ENCODE data around the gene NDUFS8.

DNA sequence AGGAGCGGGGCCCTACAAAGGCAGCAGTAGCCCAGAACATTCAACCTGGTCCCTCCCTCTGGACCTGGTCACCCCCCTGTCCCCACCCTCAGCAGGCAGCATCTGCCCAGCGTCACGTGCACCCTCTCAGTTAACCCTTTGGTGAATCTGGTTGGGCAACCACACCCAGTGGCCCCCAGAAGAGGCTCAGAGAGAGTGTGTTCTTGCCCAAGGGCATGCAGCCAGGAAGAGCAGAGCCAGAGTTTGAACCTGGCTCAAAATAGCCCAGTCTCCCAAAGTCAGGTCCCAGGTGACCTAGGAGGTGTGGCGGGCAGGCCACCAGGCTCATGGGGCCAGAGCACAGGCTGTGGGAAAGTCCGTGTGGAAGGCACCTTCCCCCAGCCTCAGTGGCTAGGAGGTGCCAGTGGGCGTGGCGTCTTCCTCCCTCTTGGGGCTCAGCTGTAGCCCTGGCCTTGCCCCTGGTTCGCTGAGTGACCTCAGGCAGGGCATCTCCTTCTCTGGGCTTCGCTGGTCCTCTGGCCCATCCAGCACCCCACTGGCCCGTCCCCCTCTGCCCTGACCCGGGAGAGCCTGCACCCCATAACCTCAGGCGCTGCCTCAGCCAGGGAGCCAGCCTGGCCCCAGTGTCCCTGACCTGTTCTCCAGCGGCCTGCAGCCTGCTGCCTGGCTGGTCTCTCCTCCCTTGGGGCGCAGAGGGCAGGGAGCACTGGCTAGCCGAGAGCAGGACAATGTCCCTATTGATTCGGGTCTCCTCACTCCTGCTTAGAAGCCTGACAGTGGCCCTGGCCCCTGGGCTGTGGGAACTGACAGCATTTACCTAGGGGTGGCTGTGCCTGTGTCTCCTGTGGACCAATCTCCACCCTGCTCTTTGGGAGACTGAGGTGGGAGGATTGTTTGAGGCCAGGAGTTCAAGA is 13.3 kb upstream of the NDUFS8 start:
- TF ChIP-seq, protein P1, sequence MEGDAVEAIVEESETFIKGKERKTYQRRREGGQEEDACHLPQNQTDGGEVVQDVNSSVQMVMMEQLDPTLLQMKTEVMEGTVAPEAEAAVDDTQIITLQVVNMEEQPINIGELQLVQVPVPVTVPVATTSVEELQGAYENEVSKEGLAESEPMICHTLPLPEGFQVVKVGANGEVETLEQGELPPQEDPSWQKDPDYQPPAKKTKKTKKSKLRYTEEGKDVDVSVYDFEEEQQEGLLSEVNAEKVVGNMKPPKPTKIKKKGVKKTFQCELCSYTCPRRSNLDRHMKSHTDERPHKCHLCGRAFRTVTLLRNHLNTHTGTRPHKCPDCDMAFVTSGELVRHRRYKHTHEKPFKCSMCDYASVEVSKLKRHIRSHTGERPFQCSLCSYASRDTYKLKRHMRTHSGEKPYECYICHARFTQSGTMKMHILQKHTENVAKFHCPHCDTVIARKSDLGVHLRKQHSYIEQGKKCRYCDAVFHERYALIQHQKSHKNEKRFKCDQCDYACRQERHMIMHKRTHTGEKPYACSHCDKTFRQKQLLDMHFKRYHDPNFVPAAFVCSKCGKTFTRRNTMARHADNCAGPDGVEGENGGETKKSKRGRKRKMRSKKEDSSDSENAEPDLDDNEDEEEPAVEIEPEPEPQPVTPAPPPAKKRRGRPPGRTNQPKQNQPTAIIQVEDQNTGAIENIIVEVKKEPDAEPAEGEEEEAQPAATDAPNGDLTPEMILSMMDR (IDR thresholded peaks at IDR 0.05; ENCODE audit: poor library complexity), result no peak
- no peak for TF ChIP-seq EZH2 (IDR thresholded peaks at IDR 0.05; ENCODE audit: borderline replicate concordance)
- TF ChIP-seq EZH2phosphoT487 (IDR thresholded peaks at IDR 0.05; ENCODE audit: low read depth, severe bottlenecking, unreplicated experiment), result no peak
